Skeletal muscle satellite cell (primary cell): ENCODE measurements around the gene SMYD3.

Source experiments
- H3K27me3 ChIP-seq: 2 replicates; pipeline ENCODE4 v1.7.0; 2013; ENCODE audit warnings: low read length; ENCODE audit not compliant: control insufficient read depth, insufficient read depth
- H3K36me3 ChIP-seq: 2 replicates; pipeline ENCODE4 v1.7.0; 2013; ENCODE audit warnings: mild to moderate bottlenecking, control low read depth, low read length; ENCODE audit not compliant: insufficient read depth
- H3K4me1 ChIP-seq: 2 replicates; pipeline ENCODE4 v1.7.0; 2013; ENCODE audit warnings: low read length; ENCODE audit not compliant: control insufficient read depth, insufficient read depth
- H3K4me2 ChIP-seq: 2 replicates; pipeline ENCODE4 v1.7.0; 2013; ENCODE audit warnings: mild to moderate bottlenecking, low read length
- H3K4me3 ChIP-seq: 2 replicates; pipeline ENCODE4 v1.7.0; 2013; ENCODE audit warnings: low read length
- H3K9ac ChIP-seq: 2 replicates; pipeline ENCODE4 v1.7.0; 2013; ENCODE audit warnings: mild to moderate bottlenecking, low read depth, low read length, moderate library complexity
- H3K9me3 ChIP-seq: replicated peaks from 2 replicates; pipeline ENCODE4 v1.7.0; 2013; ENCODE audit warnings: mild to moderate bottlenecking, control low read depth, low read length

SMYD3 gene

DNA sequence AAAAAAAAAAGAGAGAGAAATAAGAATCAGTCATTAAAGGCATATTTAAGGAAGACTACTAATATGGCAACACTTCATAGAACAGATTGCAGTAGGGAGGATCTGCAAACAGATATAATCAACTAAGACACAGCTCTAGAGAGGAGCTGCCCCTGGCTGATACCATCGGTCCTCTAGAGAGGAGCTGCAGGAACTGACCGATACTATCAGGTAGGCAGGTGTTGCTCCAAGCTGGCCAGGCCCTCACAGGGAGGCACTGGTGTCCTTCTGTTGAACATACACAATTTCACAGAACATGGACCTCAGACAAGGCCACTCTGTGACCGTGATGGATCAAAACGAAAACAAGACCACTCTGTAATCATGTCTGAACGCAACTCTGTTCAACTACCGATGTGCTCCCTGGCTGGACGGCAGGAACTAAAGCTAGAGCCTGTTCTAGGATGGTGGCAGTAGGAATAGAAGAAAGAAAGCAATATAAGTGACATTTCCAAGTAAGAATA, 15.5 kb downstream of the SMYD3 start:
- Histone ChIP-seq H3K4me3 (no peak overlapping the region), H3K36me3 (no peaks in the 10 kb centered on the region), H3K4me2 (no peak overlapping the region), H3K9ac (no peak overlapping the region), H3K27me3 (no peaks in the 10 kb centered on the region), H3K4me1 (no peaks in the 10 kb centered on the region), H3K9me3 (no peaks in the 10 kb centered on the region)

- Histone ChIP-seq H3K4me2 (no peak overlapping the region), H3K4me1 (peaks cover 1% of the 10 kb centered on the region), H3K27me3 (no peaks in the 10 kb centered on the region), H3K4me3 (no peak overlapping the region), H3K9ac (no peak overlapping the region), H3K9me3 (no peaks in the 10 kb centered on the region), H3K36me3 (no peaks in the 10 kb centered on the region)
These were observed 18.4 kb downstream of the SMYD3 start for GRCh38 chr1:246488674-246489073.

GRCh38 chr1:246483569-246483933, 23.5 kb downstream of the SMYD3 start:
- H3K27me3 ChIP-seq = no peaks in the 10 kb centered on the region
- H3K9me3 ChIP-seq = no peaks in the 10 kb centered on the region
- peaks cover 12% of the 10 kb centered on the region for H3K4me1 ChIP-seq
- H3K36me3 ChIP-seq = no peaks in the 10 kb centered on the region
- H3K4me2 ChIP-seq = peak overlapping the region; percentile 49
- no peak overlapping the region for H3K9ac ChIP-seq
- peak overlapping the region; percentile 3 for H3K4me3 ChIP-seq

GRCh38 chr1:246482805-246483568, 24.1 kb downstream of the SMYD3 start:
- Histone ChIP-seq H3K9me3 (no peaks in the 10 kb centered on the region), H3K36me3 (no peaks in the 10 kb centered on the region), H3K9ac (no peak overlapping the region), H3K4me2 (peak overlapping the region; percentile 49), H3K27me3 (no peaks in the 10 kb centered on the region), H3K4me3 (peak overlapping the region; percentile 3), H3K4me1 (peaks cover 12% of the 10 kb centered on the region)

DNA sequence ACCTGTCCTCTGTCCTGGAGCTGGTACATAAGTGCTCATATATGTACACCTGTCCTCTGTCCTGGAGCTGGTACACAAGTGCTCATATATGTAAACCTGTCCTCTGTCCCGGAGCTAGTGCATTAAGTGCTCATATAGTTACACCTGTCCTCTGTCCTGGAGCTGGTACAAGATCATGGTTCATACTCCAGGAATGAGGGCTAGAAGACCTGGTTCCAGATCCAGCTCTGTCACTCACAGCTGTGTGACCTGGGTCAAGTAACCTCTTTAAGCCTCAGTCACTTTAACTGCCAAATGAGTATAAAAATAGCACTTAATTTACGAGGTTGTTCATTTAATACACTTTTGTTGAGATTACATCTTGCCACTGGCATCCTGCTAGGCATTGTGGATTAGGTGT, 28.0 kb downstream of the SMYD3 start:
- H3K9ac ChIP-seq = no peak overlapping the region
- H3K9me3 ChIP-seq = no peaks in the 10 kb centered on the region
- no peak overlapping the region for H3K4me3 ChIP-seq
- H3K36me3 ChIP-seq = no peaks in the 10 kb centered on the region
- H3K27me3 ChIP-seq = no peaks in the 10 kb centered on the region
- H3K4me2 ChIP-seq = no peak overlapping the region
- peaks cover 12% of the 10 kb centered on the region for H3K4me1 ChIP-seq

- H3K9me3 ChIP-seq = no peaks in the 10 kb centered on the region
- H3K4me1 ChIP-seq = peaks cover 1% of the 10 kb centered on the region
- no peak overlapping the region for H3K9ac ChIP-seq
- no peak overlapping the region for H3K4me3 ChIP-seq
- H3K36me3 ChIP-seq = no peaks in the 10 kb centered on the region
- no peaks in the 10 kb centered on the region for H3K27me3 ChIP-seq
- H3K4me2 ChIP-seq = no peak overlapping the region
These were observed 29.4 kb downstream of the SMYD3 start for GRCh38 chr1:246477634-246478033.

- Histone ChIP-seq H3K4me3 (no peak overlapping the region), H3K9me3 (no peaks in the 10 kb centered on the region), H3K4me2 (no peak overlapping the region), H3K36me3 (no peaks in the 10 kb centered on the region), H3K27me3 (no peaks in the 10 kb centered on the region), H3K9ac (no peak overlapping the region), H3K4me1 (no peaks in the 10 kb centered on the region)
These were observed 30.3 kb downstream of the SMYD3 start for GRCh38 chr1:246476771-246477170.

GRCh38 chr1:246471688-246472087, 35.4 kb downstream of the SMYD3 start:
- Histone ChIP-seq H3K36me3 (no peaks in the 10 kb centered on the region), H3K27me3 (no peaks in the 10 kb centered on the region), H3K4me1 (no peaks in the 10 kb centered on the region), H3K4me2 (no peak overlapping the region), H3K9ac (no peak overlapping the region), H3K9me3 (no peaks in the 10 kb centered on the region), H3K4me3 (no peak overlapping the region)

- no peak overlapping the region for H3K4me2 ChIP-seq
- no peaks in the 10 kb centered on the region for H3K27me3 ChIP-seq
- no peaks in the 10 kb centered on the region for H3K4me1 ChIP-seq
- H3K36me3 ChIP-seq = no peaks in the 10 kb centered on the region
- H3K9ac ChIP-seq = no peak overlapping the region
- no peaks in the 10 kb centered on the region for H3K9me3 ChIP-seq
- no peak overlapping the region for H3K4me3 ChIP-seq
These were observed 36.5 kb downstream of the SMYD3 start for GRCh38 chr1:246470585-246470984.

DNA sequence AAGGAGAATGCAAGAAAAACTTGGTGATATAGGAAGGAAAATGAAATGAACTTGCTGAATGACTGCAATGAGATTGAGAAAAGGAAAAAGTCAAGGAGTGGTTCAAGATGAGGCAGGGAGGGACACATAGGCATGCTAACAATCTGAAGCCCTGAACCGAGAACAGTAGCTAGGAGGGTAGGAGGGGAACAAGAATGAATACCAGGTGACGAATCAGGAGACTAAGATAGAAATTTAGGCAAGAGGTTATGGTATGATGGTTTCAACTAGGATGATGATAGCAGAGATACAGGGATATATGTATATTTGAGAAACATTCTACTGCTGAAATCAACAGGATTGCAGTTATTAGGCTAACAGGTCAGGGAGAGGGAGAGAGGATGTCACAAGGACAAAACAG, 44.1 kb downstream of the SMYD3 start:
- H3K4me1 ChIP-seq = no peaks in the 10 kb centered on the region
- no peak overlapping the region for H3K4me3 ChIP-seq
- no peaks in the 10 kb centered on the region for H3K36me3 ChIP-seq
- no peaks in the 10 kb centered on the region for H3K9me3 ChIP-seq
- H3K4me2 ChIP-seq = no peak overlapping the region
- H3K9ac ChIP-seq = no peak overlapping the region
- no peaks in the 10 kb centered on the region for H3K27me3 ChIP-seq

DNA sequence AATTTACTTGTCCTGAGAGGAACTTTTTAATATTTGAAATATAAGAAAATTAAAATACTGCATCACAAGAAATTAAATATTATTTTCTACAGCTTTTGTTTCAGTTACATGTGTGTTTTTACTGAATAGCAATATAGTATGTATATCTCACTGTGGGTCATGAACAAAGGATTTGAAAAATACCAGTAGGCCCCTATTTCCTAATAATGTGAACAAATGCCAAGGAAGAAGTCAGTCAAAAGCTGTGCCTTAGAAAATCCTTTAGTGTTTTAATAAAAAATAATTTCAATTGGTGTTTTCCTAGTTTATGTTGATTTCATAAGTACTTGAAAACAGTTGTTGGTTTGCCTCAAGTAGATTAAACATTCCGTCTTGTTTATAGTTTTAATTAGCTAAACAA, 46.7 kb downstream of the SMYD3 start:
- Histone ChIP-seq H3K4me2 (no peak overlapping the region), H3K9me3 (no peaks in the 10 kb centered on the region), H3K27me3 (no peaks in the 10 kb centered on the region), H3K9ac (no peak overlapping the region), H3K4me1 (no peaks in the 10 kb centered on the region), H3K4me3 (no peak overlapping the region), H3K36me3 (no peaks in the 10 kb centered on the region)

- Histone ChIP-seq H3K9ac (no peak overlapping the region), H3K4me3 (no peak overlapping the region)
These were observed 47.9 kb downstream of the SMYD3 start for GRCh38 chr1:246459221-246459620.

More at GRCh38 chr1:246459221-246459620, 47.9 kb downstream of the SMYD3 start:
- Histone ChIP-seq H3K9me3 (no peaks in the 10 kb centered on the region), H3K36me3 (no peaks in the 10 kb centered on the region), H3K4me1 (peaks cover 3% of the 10 kb centered on the region), H3K27me3 (no peaks in the 10 kb centered on the region), H3K4me2 (no peak overlapping the region)
